ENCODE results near the gene APCDD1.
"Not testable (repeated sequence)": the region's sequence is repeated elsewhere in the genome, so short reads cannot be mapped to it uniquely, and the experiment has no call there.

The APCDD1 gene

GRCh38 chr18:10463741-10464140, 9.3 kb downstream of the APCDD1 start:
- DNase-seq: no peak

DNA sequence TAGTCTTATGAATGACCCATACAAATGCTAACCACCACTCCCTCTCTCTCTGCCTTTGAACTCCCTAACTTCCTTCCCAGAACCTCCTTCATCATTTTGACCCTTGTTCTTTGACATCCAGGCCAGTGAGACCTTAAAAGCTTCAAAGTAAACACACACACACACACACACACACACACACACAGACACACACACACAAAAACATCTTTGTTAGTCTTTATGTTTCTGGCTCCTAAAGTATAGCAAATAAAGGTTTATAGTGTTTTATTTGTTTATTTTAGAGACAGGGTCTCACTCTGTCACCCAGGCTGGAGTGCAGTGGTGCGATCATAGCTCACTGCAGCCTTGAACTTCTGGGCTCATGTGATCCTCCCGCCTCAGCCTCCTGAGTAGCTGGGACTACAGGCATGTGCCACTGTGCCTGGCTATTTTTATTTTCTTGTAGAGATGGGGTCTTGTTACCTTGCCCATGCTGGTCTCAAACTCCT, 9.8 kb downstream of the APCDD1 start:
- not testable (repeated sequence) for DNase-seq

- no peak for DNase-seq
Observed at GRCh38 chr18:10465174-10465939, 10.9 kb downstream of the APCDD1 start.

GRCh38 chr18:10470429-10470828, 16.0 kb downstream of the APCDD1 start:
- no peak for DNase-seq

DNA sequence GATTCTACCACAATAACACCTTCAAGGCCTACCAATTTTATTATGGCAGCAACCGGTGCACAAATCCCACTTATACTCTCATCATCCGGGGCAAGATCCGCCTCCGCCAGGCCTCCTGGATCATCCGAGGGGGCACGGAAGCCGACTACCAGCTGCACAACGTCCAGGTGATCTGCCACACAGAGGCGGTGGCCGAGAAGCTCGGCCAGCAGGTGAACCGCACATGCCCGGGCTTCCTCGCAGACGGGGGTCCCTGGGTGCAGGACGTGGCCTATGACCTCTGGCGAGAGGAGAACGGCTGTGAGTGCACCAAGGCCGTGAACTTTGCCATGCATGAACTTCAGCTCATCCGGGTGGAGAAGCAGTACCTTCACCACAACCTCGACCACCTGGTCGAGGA, 17.1 kb downstream of the APCDD1 start:
- no peak for DNase-seq

DNA sequence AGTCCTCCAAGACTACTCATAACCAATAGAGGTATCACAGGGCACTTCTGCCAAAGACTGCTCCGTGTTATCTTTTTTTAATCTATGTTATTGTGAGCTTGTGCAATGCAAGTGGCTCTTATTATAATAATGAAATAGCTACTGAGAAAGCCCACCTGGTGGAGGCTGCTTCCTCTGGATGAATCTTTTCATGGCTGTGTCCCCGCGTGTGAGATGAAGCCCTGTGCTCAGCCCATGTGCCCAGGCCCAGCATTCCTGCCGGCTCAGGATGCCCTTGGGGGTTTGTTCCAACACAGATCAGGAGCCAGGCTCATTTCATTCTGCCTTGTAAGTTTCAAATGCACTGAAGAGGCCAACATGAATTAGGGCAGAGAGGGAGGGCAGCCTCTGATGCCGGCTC, 18.7 kb downstream of the APCDD1 start:
- no peak for DNase-seq

DNA sequence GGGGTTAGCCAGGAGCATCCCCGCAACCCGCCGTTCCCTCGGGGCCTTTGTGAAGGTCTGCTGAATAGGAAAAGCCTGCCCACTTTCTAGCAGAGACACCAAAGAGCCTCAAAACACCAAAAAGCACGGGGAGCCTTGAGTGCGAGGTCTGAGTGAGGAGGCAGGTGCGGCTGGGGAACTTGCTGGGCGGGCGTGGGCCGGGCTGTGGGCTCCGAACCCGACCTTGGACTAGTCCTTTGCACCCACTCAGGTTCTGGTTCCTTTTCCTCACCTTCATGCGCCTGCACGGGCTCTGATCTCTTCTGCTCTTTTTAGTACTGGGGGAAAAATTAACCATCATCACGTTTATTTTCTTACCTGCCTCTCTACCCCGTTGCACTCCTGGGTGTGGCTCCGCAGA, 19.9 kb downstream of the APCDD1 start:
- no peak for DNase-seq

GRCh38 chr18:10475276-10475653, 20.8 kb downstream of the APCDD1 start:
- no peak for DNase-seq

GRCh38 chr18:10475654-10476291, 21.3 kb downstream of the APCDD1 start:
- no peak for DNase-seq

- no peak for DNase-seq
Observed at GRCh38 chr18:10476338-10476791, 21.9 kb downstream of the APCDD1 start.

DNA sequence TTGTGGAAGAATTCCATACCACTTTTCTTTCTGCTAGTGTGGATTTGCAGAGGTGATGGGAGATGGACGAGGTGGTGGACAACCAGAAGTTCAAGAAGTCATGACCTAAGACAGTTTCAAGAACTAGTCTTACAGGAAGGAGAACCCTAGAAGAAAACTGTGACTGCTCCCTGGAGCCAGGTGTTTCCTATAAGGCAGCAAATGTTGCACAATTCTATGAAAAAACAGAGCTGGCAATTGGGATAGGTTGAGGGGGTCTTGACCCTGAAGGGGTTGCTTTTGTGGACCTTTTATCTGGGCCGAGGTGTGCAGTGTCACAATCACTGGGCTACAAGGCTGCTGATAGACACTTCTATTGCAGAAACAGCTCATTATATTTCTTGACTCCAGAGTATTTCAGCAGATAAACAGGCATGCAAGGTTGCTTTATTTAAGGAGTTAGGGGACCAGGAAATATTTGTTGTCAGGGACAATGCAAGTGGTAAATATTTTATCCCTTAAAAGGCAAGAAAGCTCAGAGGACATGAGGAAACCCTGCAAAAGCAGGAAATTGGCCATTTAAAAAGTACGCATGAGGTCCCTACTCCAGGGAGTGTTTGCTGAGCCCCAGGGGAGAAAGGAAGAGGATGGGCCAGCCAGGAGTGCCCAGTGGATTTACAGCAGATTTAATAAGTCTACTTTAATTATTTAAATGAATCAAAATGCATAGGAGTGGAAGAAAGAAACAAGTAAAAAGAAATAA, 22.9 kb downstream of the APCDD1 start:
- DNase-seq: no peak

GRCh38 chr18:10477863-10478260, 23.4 kb downstream of the APCDD1 start:
- DNase-seq: no peak

- DNase-seq: no peak
Observed at GRCh38 chr18:10481831-10482230, 27.4 kb downstream of the APCDD1 start.

GRCh38 chr18:10482363-10482984, 28.0 kb downstream of the APCDD1 start:
- no peak for DNase-seq

DNA sequence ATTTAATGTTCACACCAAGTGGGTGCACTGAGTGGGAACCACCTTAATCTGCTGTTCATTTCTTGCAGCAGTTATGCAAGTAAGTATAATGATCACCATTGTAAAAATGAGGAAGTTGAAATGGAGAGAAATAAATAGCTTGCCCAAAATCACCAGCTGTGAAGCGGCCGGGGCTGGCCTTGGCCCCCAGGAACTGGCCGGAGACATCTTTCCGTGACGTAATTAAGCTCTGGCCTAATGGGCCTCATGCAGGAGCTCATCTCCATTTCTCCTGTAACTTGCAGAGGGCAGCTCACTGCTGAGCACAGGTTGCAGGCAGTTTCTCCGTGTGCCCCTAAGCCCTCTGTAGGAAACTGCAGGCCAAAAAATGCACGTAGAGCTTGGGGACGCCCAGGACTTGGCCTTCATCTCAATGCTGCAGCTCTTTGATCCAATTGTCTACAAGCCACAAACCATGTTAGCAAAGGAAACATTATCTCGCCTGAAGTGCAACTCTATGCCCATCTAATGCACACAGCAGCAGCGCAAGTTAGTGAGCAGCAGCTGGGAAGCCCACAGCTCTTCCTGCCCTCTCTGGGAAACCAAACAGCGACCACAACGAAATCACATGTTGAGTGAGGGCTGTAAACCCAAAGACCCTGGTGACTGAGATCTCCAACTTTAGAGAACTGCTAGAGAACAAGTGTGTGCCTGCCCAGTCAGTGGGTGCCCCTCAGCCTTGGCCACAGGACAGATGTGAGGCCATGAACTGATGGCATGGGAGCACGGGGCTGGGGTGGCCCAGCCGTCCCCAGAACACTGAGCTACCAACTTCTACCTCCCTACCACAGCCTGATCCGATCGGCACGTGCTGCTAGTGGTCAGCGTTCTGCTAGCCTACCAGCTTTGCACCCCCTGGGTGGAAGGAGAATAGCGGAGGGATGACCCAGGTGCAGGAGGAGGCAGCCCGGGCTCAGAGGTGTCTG, 28.8 kb downstream of the APCDD1 start:
- no peak for DNase-seq

DNA sequence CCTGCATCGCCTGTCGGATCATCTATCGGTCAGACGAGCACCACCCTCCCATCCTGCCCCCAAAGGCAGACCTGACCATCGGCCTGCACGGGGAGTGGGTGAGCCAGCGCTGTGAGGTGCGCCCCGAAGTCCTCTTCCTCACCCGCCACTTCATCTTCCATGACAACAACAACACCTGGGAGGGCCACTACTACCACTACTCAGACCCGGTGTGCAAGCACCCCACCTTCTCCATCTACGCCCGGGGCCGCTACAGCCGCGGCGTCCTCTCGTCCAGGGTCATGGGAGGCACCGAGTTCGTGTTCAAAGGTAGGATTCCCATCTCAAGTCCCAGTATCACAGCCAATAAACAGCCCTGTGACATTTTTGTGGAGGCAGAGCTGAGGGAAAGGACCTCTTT, 31.0 kb downstream of the APCDD1 start:
- no peak for DNase-seq

GRCh38 chr18:10486362-10486761, 31.9 kb downstream of the APCDD1 start:
- DNase-seq: no peak

- DNase-seq: no peak
Observed at GRCh38 chr18:10487154-10487553, 32.7 kb downstream of the APCDD1 start.

- no peak for DNase-seq
Observed at GRCh38 chr18:10488017-10488416, 33.6 kb downstream of the APCDD1 start.

DNA sequence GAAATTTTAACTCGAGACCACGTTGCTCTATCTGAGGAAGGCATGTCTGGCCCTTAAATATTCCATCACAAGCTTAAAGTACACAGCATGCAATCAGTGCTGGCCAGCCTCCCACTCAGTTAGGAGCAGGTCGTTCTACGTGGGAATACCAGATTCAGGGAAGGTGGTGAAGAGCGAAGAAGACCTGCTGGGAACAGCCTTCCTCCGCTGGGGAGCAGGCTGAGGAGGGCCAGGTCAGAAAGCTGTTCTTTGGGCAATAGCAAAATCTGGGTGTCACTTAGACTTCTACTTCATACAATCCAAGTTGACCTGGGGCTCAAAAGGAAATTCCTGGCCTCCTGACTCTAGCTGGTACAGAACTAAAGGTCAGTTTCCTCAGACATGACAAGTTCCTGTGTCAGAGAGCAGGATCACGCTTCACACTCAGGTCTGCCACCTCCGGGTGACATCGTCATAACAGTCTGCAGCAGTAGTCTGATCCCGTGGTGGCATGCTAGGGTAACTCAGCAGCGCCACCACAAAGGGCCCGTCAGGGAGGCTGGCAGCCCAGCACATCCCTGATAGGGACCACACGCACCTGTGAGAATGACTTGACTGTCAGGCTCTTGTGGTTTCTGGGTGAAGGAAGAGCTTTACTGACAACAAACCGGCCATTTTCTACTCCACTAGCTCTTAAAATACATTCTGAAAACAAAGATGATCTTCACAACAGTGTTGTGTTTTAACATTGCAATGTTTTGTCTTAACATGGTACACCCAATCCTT, 36.1 kb downstream of the APCDD1 start:
- peak; percentile 42 for DNase-seq

GRCh38 chr18:10495936-10496335, 41.5 kb downstream of the APCDD1 start:
- DNase-seq: no peak

All from stimulated activated CD4-positive, alpha-beta T cell treated with anti-CD3 and anti-CD28 coated beads, Interleukin-12 subunit alpha, Interleukin-12 subunit beta, amount 100 ng/mL, for 4 hours (primary cell).